K562 (cell line): ENCODE measurements around the gene TTBK2. TPM values are rescaled to one million over a fixed set of nuclear protein-coding genes. Genes with fewer than 3 reads are reported as not detected.

Experiments used
- ATAC-seq: fragments of 200-7000 bp; cut with Tn5 transposase; 3 replicates; pipeline ENCODE4 v1.9.1; 2020; ENCODE audit warnings: moderate library complexity
- BruUV-seq: library from RNA; stranded (reverse); fragments of 400-500 nt; replicated peaks from 2 replicates; lab custom pipeline; 2021; lab: Mats Ljungman, UMichigan
- CTCF ChIA-PET: fragments of 300-600 bp; formaldehyde crosslinking; extraction: SDS; loops from one replicate; lab custom pipeline; 2021; ENCODE audit warnings: low intra/inter-chr PET ratio; lab: Yijun Ruan, JAX
- POLR2A ChIA-PET: fragments of 300-600, 350-650 bp; sonication (Branson Sonifier 250); formaldehyde crosslinking; extraction: SDS; loops from one replicate; lab custom pipeline; 2021; ENCODE audit warnings: antibody characterized with exemption, inconsistent platforms; lab: Yijun Ruan, JAX
- DNase-seq, 4 experiments: peaks; one replicate each; pipeline versions ENCODE4 v3.0.0 to v3.0.0-alpha.2; 2011 to 2018; ENCODE audit warnings: low spot score in 3 of 4, mixed read lengths in 3 of 4; ENCODE audit errors: extremely low read depth in 1 of 4
- FAIRE-seq: peaks from 2 replicates; lab custom pipeline; 2011; peaks lifted over from hg19 to GRCh38; lab: Jason Lieb, UNC
- H2AFZ ChIP-seq: 2 replicates; pipeline ENCODE4 v1.6.0; 2011; ENCODE audit warnings: low read depth, low read length, control low read depth, inconsistent platforms
- H3K27ac ChIP-seq: fragments of 200-600 bp; 3 replicates; pipeline ENCODE4 v1.8.0; 2011; ENCODE audit warnings: low read depth, mild to moderate bottlenecking, control low read depth, inconsistent platforms, low read length, moderate library complexity, mixed read lengths; ENCODE audit errors: extremely low read depth
- H3K27me3 ChIP-seq, 2 experiments: fragments of 300-600 bp in 1 of 2; 2 replicates in 1 of 2; 3 replicates in 1 of 2; pipeline versions ENCODE4 v1.6.0 to v1.8.0; 2011; ENCODE audit warnings: inconsistent platforms in 2 of 2, low read length in 2 of 2, mild to moderate bottlenecking in 1 of 2, mixed read lengths in 1 of 2, moderate library complexity in 1 of 2; ENCODE audit not compliant: control insufficient read depth in 2 of 2, insufficient read depth in 2 of 2
- H3K36me3 ChIP-seq: fragments of 300-600 bp; 3 replicates; pipeline ENCODE4 v1.8.0; 2011; ENCODE audit warnings: mild to moderate bottlenecking, low read length, inconsistent platforms; ENCODE audit not compliant: control insufficient read depth, insufficient read depth
- H3K4me1 ChIP-seq, 2 experiments: fragments of 200-600 bp in 1 of 2; replicated peaks in 1 of 2; 2 replicates in 1 of 2; 3 replicates in 1 of 2; pipeline versions ENCODE4 v1.5.1 to v1.8.0; 2011; ENCODE audit warnings: inconsistent platforms in 2 of 2, low read length in 2 of 2, mild to moderate bottlenecking in 1 of 2, mixed read lengths in 1 of 2, moderate library complexity in 1 of 2; ENCODE audit not compliant: control insufficient read depth in 2 of 2, insufficient read depth in 2 of 2
- H3K4me2 ChIP-seq: 2 replicates; pipeline ENCODE4 v1.6.1; 2011; ENCODE audit warnings: low read length, control low read depth, inconsistent platforms, mixed read lengths; ENCODE audit not compliant: insufficient read depth
- H3K4me3 ChIP-seq: fragments of 200-600 bp; sonication (generic), shearing (Covaris generic); 2 replicates; pipeline ENCODE4 v1.5.1; 2016; ENCODE audit warnings: control low read depth, inconsistent platforms
- H3K79me2 ChIP-seq: fragments of 200-600 bp; 3 replicates; pipeline ENCODE4 v1.8.0; 2011; ENCODE audit warnings: low read length, inconsistent platforms; ENCODE audit not compliant: control insufficient read depth, insufficient read depth
- H3K9ac ChIP-seq, 2 experiments: 2 replicates each; pipeline versions ENCODE4 v1.6.0 to v1.6.1; 2011; ENCODE audit warnings: low read depth in 2 of 2, low read length in 2 of 2, control low read depth in 1 of 2, inconsistent platforms in 1 of 2, mild to moderate bottlenecking in 1 of 2, mixed read lengths in 1 of 2; ENCODE audit not compliant: insufficient read depth in 1 of 2
- H3K9me1 ChIP-seq: one replicate; pipeline ENCODE4 v1.6.0; 2011; ENCODE audit warnings: inconsistent platforms, mild to moderate bottlenecking, low read length, moderate library complexity; ENCODE audit not compliant: control insufficient read depth, insufficient read depth
- H3K9me3 ChIP-seq: replicated peaks from 2 replicates; pipeline ENCODE4 v1.5.1; 2011; ENCODE audit warnings: low read depth, low read length, inconsistent platforms; ENCODE audit not compliant: control insufficient read depth, insufficient read depth
- H4K20me1 ChIP-seq: replicated peaks from 2 replicates; pipeline ENCODE4 v1.6.1; 2011; ENCODE audit warnings: low read length, inconsistent platforms, mixed read lengths; ENCODE audit not compliant: control insufficient read depth, insufficient read depth
- CREB3 ChIP-seq: fragments of 450-650 bp; conservative IDR thresholded peaks from 2 replicates; pipeline ENCODE4 v1.6.1; 2016; ENCODE audit warnings: missing genetic modification characterization, low read depth, mild to moderate bottlenecking, missing compliant biosample characterization, moderate library complexity
- CTCF ChIP-seq, 3 experiments: IDR thresholded peaks in 2 of 3; conservative IDR thresholded peaks in 1 of 3; 2 replicates each; pipeline ENCODE4 v1.5.1; 2011 to 2012; ENCODE audit warnings: low read length in 3 of 3, mild to moderate bottlenecking in 3 of 3, control low read depth in 2 of 3, improper control_type of control experiment in 1 of 3, inconsistent platforms in 1 of 3, low read depth in 1 of 3, mixed read lengths in 1 of 3, moderate library complexity in 1 of 3; ENCODE audit not compliant: insufficient read depth in 2 of 3
- RAD21 ChIP-seq, 2 experiments: fragments of 250-450 bp in 1 of 2; fragments of 450-650 bp in 1 of 2; sonication (Bioruptor Pico) in 1 of 2; formaldehyde crosslinking in 1 of 2; IDR thresholded peaks in 1 of 2; conservative IDR thresholded peaks in 1 of 2; 2 replicates each; pipeline versions ENCODE4 v1.4.0 to v1.8.0; 2020 to 2022; ENCODE audit warnings: mild to moderate bottlenecking in 2 of 2, moderate library complexity in 1 of 2
- WGBS: fragments of 100-300 bp; shearing (Covaris generic); methylation state at CpG from one replicate; pipeline ENCODE4 v1.1.6; 2016; ENCODE audit warnings: low coverage, mixed read lengths; ENCODE audit not compliant: insufficient coverage; ENCODE audit errors: missing lambda C conversion rate; 5-methylcytosine and 5-hydroxymethylcytosine counted together
- in situ Hi-C: fragments of 300-500 bp; cut with MboI; formaldehyde crosslinking; loops from 4 replicates; pipeline ENCODE4 v1.15.0; 2018; ENCODE audit warnings: inconsistent platforms, mixed read lengths
- intact Hi-C: fragments of 100-400 bp; cut with micrococcal nuclease; formaldehyde crosslinking; loops from 2 replicates; pipeline ENCODE4 v1.14.2; 2022
- polyA plus RNA-seq, 8 experiments: library from polyadenylated mRNA; depleted of rRNA in 4 of 8; stranded (reverse) in 5 of 8; unstranded in 3 of 8; fragments of >200 nt; fragmentation: Nextera tagmentation in 2 of 8; fragmentation: Illumina TruSeq in 1 of 8; extraction: Ambion mirVana in 2 of 8; extraction: Trizol in 1 of 8; gene quantifications; 2 replicates each; pipeline versions ENCODE4 v1.2.1 to v1.2.3, GENCODE V29; 2011 to 2014; ENCODE audit warnings: inconsistent platforms in 1 of 8, missing spikeins in 1 of 8
- total RNA-seq, 7 experiments: library from RNA; depleted of rRNA in 6 of 7; stranded (reverse); fragments of >200 nt in 6 of 7; fragmentation: Illumina TruSeq in 2 of 7; extraction: Trizol in 2 of 7; gene quantifications; 2 replicates each; pipeline versions ENCODE4 v1.2.1 to v1.2.3, GENCODE V29; 2011 to 2021; ENCODE audit warnings: low replicate concordance in 1 of 7

Gene TTBK2
- total and polyA plus RNA-seq, 9 of the 15 experiments (the other 6 are each of a cell fraction or from before 2014, with no cell fraction given), result 0.89 to 8.0 (median 4.8) TPM

GRCh38 chr15:42723068-42723467, 197.5 kb downstream of the TTBK2 start:
- in situ Hi-C loops, result no loop called here
- Histone ChIP-seq H3K27ac (no peak overlapping the region), H2AFZ (no peak overlapping the region), H3K9me1 (peaks cover 5% of the 10 kb centered on the region), H3K79me2 (no peaks in the 10 kb centered on the region), H3K36me3 (peaks cover 70% of the 10 kb centered on the region), H3K4me3 (no peak overlapping the region), H3K27me3 (no peaks in the 10 kb centered on the region), H3K9me3 (no peaks in the 10 kb centered on the region), H3K4me1 (0 out of 5 replicates have a peak, but pooled peaks cover 0 to 3% of the 10 kb centered on the region in 2 experiments), H3K9ac (no peak overlapping the region), H3K4me2 (no peak overlapping the region), H4K20me1 (no peaks in the 10 kb centered on the region)
- intact Hi-C loops, result no loop called here
- 86% methylated on average over 4 of the region's 4 CpGs for WGBS
- FAIRE-seq (peak; percentile 26), ATAC-seq (peak; percentile 62), DNase-seq (no peak)
- ChIA-PET POLR2A (interaction anchor here (0.8 to 1.5 kb wide), 6 partner anchors 9 to 213 kb away, joined by 3 to 5 read pairs (median 3); no protein-coding TSS in a partner anchor), CTCF (no interaction called here)
- TF ChIP-seq CREB3 (tag), result no peak
- peak in 2 of 3 experiments; percentile 27 to 37; a peak in 2 of 6 replicates for TF ChIP-seq CTCF (IDR thresholded peaks at IDR 0.05 in 2 of 3, conservative IDR thresholded peaks at IDR 0.05 in 1 of 3; ENCODE audit: insufficient read depth in 2 of 3, low read depth in 1 of 3, low read length in 3 of 3)
- peak in 1 of 2 experiments; percentile 35; a peak in 2 of 4 replicates for TF ChIP-seq RAD21 (CRISPR knock-in tag; conservative IDR thresholded peaks at IDR 0.05 in 1 of 2, IDR thresholded peaks at IDR 0.05 in 1 of 2)
- no TSS peak for BruUV-seq
